NCI-H2029 (cell line): ENCODE data around the gene TMEM209.
"Not testable (repeated sequence)": the region's sequence is repeated elsewhere in the genome, so short reads cannot be mapped to it uniquely, and the experiment has no call there.

Experiments used
- DNase-seq: peaks from one replicate; lab custom pipeline; 2025; lab: John Stamatoyannopoulos, UW

Gene TMEM209

DNA sequence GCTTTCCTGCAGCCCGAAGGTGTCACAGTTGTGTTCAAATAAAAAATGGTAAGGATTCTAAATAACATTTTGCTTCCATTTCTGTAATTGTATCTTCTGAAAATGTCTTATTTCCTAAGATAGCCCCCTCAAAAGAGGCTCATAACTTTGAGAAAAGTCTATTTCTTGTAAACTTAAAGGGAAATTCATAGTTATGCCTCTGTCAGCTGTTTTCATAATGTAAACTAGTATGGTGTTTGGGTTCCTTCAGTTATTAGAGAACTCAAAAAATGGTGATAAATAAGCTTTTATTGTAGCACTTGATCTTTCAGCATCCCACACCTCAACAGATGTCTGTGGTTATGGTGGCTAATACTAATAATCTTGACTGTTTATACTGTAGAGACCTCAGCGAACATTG lies 77.8 kb downstream of the TMEM209 start:
- no peak for DNase-seq

DNA sequence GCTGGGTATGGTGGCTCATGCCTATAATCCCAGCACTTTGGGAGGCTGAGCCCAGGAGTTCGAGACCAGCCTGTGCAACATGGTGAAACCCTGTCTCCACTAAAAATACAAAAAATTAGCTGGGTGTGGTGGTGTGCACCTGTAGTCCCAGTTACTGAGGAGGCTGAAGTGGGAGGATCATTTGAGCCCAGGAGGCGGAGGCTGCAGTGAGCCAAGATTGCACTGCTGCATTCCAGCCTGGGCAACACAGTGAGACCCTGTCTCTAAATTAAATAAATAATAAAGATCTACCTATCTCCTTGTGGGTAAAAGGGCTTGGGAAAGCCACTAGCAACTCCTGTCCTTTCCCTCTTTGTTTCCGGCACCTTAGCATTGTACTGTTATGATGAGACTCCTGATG lies 78.4 kb downstream of the TMEM209 start:
- not testable (repeated sequence) for DNase-seq

DNA sequence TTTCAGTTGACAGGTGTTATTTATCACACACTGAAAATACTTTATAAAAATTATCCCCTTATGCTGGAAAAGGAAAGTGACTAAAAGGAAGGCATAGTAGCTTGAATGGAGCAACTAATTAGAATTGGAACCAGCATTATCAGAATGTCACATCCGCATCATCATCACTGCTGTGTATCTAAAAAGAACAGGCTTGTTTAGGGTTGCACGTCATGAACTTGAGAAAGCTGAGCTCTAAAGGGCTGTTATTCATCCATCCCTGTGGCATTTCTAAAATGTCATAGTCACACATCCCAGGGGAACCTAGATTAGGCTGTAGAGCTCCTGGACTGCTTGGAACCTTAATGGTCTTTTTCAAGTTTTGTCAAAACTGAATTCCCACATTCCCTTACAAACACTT lies 80.5 kb downstream of the TMEM209 start:
- DNase-seq: no peak

DNA sequence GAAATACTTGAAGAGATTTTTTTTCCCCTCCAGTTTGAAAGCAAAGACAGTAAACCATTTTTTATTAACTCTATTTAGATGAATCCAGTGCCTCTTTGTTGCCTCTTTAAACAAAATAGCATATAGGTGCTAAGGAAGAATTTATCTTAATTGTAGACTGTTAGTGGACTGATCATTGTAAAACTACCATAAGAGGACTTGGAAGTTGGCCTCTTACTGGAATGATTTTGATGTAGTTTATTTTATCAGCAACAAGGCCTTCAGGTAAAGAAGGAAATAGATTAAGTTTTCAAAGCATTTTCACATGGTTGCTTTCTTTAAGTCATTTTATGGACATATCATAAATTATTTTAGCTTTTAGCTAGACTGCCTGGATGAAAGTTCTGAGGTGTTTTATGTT lies 81.7 kb downstream of the TMEM209 start:
- DNase-seq: no peak

DNA sequence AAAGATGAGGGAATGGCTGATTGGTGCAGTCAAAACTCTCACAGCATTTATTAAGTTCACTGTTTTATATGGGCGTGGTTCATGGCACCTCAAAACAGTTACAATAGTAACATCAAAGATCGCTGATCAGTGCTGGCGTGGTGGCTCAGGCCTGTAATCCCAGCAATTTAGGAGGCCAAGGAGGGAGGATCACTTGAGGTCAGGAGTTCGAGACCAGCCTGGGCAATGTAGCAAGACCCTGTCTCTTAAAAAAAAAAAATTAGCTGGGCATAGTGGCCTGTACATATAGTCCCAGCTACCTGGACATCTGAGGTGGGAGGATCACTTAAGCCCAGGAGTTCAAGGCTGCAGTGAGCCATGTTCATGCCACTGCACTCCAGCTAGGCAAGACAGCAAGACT lies 86.4 kb downstream of the TMEM209 start:
- DNase-seq: no peak

DNA sequence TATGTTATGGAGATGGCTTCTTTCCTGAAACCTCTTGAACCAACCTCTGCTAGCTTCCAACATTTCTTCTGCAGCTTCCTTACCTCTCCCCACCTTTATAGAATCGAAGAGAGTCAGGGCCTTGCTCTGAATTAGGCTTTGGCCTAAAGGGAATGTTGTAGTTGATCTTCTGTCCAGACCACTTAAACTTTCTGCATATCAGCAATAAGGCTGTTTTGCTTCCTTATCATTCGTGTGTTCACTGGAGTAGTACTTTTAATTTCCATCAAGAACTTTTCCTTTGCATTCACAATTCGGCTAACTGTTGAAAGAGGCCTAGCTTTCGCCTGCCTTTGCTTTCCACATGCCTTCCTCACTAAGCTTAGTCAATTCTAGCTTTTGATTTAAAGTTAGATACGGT lies 86.9 kb downstream of the TMEM209 start:
- no peak for DNase-seq

DNA sequence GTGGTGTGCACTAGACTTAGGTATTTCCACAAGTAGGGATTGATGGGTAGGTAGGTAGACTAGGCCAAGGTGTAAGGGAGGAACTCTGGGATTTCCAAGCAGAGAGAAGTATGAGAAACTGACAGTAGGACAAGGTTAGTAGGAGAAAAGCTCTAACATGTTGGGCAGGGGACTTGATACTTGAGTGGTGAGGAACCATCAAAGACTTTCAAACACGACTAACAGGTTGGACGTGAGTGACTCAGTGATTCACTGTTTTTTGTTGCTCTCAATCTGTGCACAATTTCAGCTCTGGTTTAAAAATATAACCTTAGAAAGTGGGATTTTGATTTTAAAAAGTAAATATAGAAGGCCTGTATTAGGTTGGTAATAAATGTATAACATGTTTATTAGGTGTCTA lies 90.4 kb downstream of the TMEM209 start:
- DNase-seq: no peak
